NCI-H1092 treated with DMSO at 0.1 percent for 48 hours (cell line): Measurements from ENCODE around the gene MESD.
A peak's percentile ranks its signal among the peaks of the same experiment; 100 is the strongest.

Source experiments
- DNase-seq: peaks from one replicate; lab custom pipeline; 2025; lab: John Stamatoyannopoulos, UW

The MESD gene

GRCh38 chr15:80937718-80938117, 51.9 kb downstream of the MESD start:
- no peak for DNase-seq

- DNase-seq, result no peak
These were observed 53.1 kb downstream of the MESD start for GRCh38 chr15:80936288-80937078.

GRCh38 chr15:80934761-80935221, 54.8 kb downstream of the MESD start:
- DNase-seq, result no peak

DNA sequence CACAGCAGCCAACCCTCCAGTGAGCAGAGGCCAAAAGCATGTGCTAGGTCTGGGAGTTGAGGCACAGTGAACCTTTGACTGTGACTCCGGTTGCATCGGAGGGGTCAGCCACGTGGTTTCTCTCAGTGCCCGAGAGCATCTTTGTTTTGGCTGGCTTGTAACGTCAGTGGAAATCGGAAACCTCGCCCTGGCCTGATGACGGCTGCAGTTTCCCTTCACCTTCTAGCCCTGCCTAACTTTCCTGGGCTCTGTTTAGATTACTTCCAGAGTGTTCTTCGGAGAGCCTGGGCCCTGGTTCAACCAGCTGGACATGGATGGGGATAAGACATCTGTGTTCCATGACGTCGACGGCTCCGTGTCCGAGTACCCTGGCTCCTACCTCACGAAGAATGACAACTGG, 56.6 kb downstream of the MESD start:
- DNase-seq, result no peak

- DNase-seq, result no peak
These were observed 57.2 kb downstream of the MESD start for GRCh38 chr15:80932513-80932815.

DNA sequence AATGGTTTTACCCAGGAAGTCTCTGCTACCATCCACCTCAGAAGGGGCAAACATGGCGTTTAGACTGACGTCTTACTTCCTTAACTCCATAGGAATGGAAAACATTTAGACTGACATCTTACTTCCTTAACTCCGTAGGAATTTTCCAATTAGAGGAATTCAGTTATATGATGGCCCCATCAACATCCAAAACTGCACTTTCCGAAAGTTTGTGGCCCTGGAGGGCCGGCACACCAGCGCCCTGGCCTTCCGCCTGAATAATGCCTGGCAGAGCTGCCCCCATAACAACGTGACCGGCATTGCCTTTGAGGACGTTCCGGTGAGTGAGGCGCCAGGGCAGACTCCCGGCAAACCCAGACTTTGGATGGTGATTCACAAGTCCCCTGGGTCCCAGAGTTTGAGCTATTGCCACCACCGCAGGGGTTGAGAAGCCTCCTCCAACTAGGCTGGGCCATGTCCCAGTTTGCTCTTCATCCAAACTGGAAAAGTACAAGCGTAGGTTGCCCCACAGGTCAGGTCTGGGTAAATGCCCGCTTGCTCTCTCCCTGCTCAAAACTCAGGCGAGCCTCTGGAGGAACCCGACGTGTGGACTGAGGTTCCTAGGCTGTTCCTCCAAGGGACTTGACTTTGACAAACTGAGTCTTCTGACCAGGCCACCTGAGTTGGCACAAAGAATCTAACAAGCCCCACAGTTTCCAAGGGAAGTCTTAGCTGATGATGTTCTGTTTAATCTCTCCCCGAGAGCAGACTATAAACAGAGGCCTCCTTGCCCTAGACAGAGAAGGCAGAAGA, 57.7 kb downstream of the MESD start:
- DNase-seq, result no peak

- no peak for DNase-seq
These were observed 58.4 kb downstream of the MESD start for GRCh38 chr15:80931191-80931590.

DNA sequence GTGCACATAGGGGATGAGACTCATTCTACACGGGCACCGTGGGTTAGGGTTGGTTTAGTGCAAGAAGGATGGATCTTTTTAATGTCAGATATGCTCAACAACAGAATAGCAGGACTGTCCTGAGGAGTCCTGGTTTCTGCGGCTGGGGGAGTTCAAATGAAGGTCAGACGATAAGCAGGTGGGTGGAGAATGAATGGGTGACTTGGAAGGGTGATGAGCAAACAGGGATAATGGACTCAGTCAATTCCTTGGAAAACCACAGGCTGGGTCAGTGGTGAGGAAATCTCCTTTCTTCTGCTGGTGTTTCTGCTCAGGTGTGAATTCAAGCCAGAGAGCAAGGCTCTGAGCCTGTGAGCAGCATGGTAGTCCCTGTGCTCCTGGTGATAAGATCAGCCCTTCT, 59.9 kb downstream of the MESD start:
- DNase-seq, result no peak

- DNase-seq, result no peak
These were observed 60.4 kb downstream of the MESD start for GRCh38 chr15:80929225-80929624.

DNA sequence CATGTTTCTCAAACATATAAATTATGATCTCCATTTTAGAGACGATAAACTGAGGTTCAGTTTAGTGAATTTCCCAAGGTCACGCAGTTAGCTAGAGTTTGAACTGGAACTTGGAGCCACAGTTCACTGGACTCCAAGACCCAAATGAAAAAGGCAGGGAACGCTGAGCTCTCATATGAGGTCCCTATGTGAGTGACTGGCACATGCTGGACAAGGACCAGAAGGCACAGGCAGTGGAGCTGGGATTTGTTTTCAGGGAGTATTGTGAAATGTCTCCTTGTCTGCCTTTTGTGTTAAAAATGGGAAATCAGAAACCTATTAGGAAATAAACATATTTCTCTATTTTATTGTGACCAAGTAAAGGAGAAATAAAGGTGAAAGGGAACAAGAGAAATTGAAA, 63.5 kb downstream of the MESD start:
- peak; percentile 11 for DNase-seq

- peak; percentile 33 for DNase-seq
These were observed 64.0 kb downstream of the MESD start for GRCh38 chr15:80925597-80926059.

- DNase-seq, result no peak
These were observed 65.3 kb downstream of the MESD start for GRCh38 chr15:80924278-80924677.

- no peak for DNase-seq
These were observed 66.0 kb downstream of the MESD start for GRCh38 chr15:80923668-80924067.

GRCh38 chr15:80921736-80922410, 67.7 kb downstream of the MESD start:
- no peak for DNase-seq

GRCh38 chr15:80920271-80920699, 69.3 kb downstream of the MESD start:
- no peak for DNase-seq

DNA sequence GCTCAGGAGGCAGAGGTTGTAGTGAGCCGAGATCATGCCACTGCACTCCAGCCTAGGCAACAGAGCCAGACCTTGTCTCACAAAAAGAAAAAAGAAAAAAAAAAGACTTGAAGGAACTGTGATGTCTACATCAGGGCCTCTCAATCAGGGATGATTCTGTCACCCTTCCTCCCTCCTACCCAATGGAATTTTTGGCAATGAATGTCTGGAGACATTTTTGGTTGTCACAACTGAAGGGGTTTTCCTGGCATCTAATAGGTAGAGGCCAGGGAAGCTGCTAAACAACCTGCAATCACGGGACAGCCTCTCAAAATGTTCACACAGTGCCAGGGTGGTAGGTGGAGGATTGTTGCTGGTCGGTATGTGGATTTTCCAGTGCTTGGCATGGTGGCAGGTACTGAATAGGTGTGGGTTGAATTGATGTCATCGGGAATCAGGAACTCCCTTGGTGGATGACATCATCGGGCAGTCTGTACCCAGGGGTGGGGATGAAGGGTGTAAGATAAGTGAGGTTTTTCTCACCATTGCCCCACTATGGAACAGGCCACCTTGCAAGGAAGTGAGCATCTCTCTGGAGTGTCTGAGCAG, 71.3 kb downstream of the MESD start:
- DNase-seq, result no peak

- DNase-seq, result no peak
These were observed 73.6 kb downstream of the MESD start for GRCh38 chr15:80916056-80916455.

- DNase-seq, result no peak
These were observed 74.1 kb downstream of the MESD start for GRCh38 chr15:80915472-80915871.

DNA sequence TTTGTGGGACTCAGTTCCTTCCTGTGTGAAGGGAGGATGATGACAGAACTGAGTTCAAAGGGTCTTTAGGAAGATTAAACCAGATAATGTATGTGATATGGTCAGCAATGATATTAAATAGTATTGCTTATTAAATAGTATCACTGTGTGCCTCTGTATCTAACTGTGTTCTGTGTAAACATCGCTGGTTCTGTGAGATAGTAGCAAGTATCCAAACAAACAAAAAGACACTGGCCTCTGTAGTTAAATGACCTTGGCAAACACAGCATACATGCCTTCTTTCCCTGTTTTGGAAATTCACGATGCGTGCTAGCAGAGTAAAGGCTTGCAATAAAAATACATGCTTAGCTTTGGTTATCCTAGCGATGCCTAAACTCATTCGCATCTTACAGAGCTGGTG, 76.1 kb downstream of the MESD start:
- no peak for DNase-seq

- no peak for DNase-seq
These were observed 76.9 kb downstream of the MESD start for GRCh38 chr15:80912673-80913072.

DNA sequence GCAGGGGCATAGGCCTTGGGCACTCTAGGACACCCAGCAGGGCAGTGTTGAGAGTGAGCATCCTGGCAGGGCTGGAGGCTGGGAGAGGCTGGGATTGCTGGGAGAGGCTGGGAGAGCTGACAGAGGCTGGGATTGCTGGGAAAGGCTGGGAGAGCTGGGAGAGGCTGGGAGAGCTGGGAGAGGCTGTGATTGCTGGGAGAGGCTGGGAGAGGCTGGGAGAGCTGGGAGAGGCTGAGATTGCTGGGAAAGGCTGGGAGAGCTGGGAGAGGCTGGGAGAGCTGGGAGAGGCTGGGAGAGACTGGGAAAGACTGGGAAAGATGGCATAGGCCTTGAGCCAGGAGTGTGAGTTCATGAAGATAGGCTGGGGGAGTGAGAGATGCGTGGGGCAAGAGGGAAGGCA, 77.8 kb downstream of the MESD start:
- DNase-seq, result no peak

GRCh38 chr15:80906159-80906766, 83.4 kb downstream of the MESD start:
- peak; percentile 71 for DNase-seq
